ENCODE measurements around the gene PARP4. TPM values are rescaled to one million over a fixed set of nuclear protein-coding genes. Genes with fewer than 3 reads are reported as not detected.
A peak's percentile ranks its signal among the peaks of the same experiment; 100 is the strongest.
"Not testable (repeated sequence)": the region's sequence is repeated elsewhere in the genome, so short reads cannot be mapped to it uniquely, and the experiment has no call there.

PARP4 gene
- total RNA-seq, 1 donor from 2014 or later, result 34.8 TPM

GRCh38 chr13:24495151-24495729, 17.3 kb downstream of the PARP4 start:
- Mint-ChIP-seq H3K4me3 (no peak overlapping the region), H3K4me1 (no peaks in the 10 kb centered on the region), H3K9me3 (no peaks in the 10 kb centered on the region), H3K27ac (no peak overlapping the region), H3K36me3 (ENCODE audit: low read depth) (peaks cover 68% of the 10 kb centered on the region), H3K27me3 (no peaks in the 10 kb centered on the region)
- no peak for DNase-seq
- intact Hi-C loops (cut with micrococcal nuclease), result no loop called here

DNA sequence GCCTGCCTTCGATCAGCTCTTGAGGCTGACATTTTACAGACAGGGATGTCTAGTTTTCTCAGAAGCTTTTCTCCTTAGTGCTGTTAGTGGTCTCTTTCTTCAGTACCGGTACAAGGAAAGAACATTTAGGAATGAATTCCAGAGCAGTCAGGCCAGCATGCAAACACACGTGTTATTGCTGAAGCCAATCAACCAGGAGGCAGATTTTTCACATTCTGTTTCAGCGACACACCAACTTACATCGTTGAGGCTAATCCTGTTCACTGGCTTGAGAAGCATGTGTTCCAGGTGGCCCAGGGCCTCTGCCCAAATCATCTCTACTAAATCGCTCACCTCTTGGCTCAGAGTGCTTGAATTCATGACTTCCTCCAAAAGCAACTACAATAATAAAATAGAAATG, 19.2 kb downstream of the PARP4 start:
- H3K4me1 Mint-ChIP-seq, result no peaks in the 10 kb centered on the region
- H3K4me3 Mint-ChIP-seq, result no peak overlapping the region
- no peak for DNase-seq
- no peak overlapping the region for H3K27ac Mint-ChIP-seq
- intact Hi-C loops (cut with micrococcal nuclease), result no loop called here
- no peaks in the 10 kb centered on the region for H3K9me3 Mint-ChIP-seq
- H3K36me3 Mint-ChIP-seq (ENCODE audit: low read depth), result peaks cover 78% of the 10 kb centered on the region
- H3K27me3 Mint-ChIP-seq, result no peaks in the 10 kb centered on the region

DNA sequence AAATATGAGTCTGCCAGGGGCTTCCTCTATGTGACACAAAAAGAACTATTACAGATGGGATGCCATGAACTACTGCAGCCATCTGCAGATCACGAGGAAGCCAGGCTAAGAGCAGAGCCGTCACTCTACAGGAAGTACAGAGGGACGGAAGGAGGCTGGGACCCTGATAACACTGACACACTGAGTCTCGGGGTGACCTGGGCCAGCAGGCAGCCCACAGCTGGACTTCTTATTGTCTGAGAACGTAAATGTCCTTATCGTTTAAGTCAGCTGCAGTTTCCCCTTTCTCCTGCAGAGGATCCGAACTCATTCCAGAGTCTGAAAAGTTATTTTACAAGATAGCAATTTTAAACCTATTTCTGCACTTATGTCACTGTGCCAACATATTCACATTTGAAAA, 20.7 kb downstream of the PARP4 start:
- peaks cover 4% of the 10 kb centered on the region for H3K9me3 Mint-ChIP-seq
- peaks cover 76% of the 10 kb centered on the region for H3K36me3 Mint-ChIP-seq (ENCODE audit: low read depth)
- H3K4me3 Mint-ChIP-seq, result no peak overlapping the region
- H3K27ac Mint-ChIP-seq, result no peak overlapping the region
- H3K27me3 Mint-ChIP-seq, result no peaks in the 10 kb centered on the region
- DNase-seq, result no peak
- no peaks in the 10 kb centered on the region for H3K4me1 Mint-ChIP-seq
- intact Hi-C loops (cut with micrococcal nuclease), result no loop called here

DNA sequence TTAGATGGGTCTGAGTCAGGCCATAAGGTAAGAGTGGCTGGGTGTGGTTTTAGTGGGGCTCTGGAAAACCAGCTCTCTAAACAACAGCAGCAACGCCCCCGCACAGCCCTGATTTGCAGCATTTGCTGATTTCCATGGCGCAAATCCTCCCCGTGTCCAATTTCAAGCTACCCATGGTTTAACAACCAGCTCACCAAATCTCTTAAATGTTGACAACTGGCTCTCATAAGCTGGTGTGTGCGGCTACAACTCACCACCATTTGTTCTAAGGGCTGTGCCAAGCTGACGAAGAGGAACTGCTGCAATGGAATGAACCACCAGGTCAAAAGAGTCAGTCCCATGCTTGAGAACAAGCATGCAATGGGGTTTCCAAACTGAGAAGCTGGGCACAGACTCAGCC, 22.9 kb downstream of the PARP4 start:
- Mint-ChIP-seq H3K27ac (no peak overlapping the region), H3K4me1 (no peaks in the 10 kb centered on the region), H3K27me3 (no peaks in the 10 kb centered on the region), H3K9me3 (peaks cover 4% of the 10 kb centered on the region), H3K36me3 (ENCODE audit: low read depth) (peaks cover 66% of the 10 kb centered on the region), H3K4me3 (no peak overlapping the region)
- no peak for DNase-seq
- intact Hi-C loops (cut with micrococcal nuclease), result no loop called here

DNA sequence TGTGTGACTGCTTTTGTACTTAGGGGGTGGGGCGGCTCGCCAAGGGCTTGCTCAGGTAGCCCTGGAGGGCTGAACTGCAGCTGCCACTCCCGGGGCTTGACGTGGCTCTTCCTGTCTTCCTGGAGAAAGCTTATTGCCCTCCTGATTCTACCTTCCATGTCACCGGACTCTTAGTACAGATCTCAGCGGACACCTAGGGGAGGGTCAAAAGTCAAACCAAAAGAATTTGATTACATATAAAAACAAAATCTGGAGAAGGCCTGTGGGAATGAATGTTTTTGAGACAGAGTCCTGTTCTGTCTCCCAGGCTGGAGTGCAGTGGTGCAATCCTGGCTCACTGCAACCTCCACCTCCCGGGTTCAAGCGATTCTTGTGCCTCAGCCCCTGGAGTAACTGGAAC, 24.5 kb downstream of the PARP4 start:
- H3K27ac Mint-ChIP-seq; H3K27me3 Mint-ChIP-seq; H3K4me1 Mint-ChIP-seq; DNase-seq; intact Hi-C loops (cut with micrococcal nuclease); H3K9me3 Mint-ChIP-seq; H3K4me3 Mint-ChIP-seq: not testable (repeated sequence)
- H3K36me3 Mint-ChIP-seq (ENCODE audit: low read depth), result peaks cover 65% of the 10 kb centered on the region

DNA sequence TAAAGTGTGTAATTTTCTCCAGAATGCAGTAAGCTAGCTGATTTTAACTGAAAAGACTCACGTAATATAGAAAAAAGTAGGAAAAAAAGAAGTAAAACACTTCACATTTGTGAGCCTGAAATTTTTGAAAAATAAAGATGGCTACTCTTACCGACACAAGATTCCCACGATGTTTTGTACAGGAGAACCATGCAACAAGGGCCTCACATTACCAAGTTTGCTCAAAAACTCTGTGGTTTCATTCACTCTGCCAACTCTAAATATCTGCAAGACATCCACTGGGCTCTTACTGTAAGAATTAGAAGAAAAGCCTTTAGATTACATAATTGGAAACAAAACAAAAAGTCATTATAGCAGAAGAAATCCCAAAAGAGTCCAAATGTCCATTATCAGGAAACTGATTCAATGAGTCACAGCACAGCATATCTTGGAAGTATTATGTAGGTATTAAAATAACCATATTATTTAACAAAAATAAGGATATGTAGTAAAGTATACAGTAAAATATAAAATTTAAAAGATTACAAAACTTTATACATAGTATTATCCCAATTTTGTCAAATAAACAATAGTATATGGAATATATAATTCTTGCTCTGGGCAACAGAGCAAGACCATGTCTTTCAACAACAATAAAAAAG, 26.4 kb downstream of the PARP4 start:
- H3K4me3 Mint-ChIP-seq; H3K27ac Mint-ChIP-seq; H3K27me3 Mint-ChIP-seq; intact Hi-C loops (cut with micrococcal nuclease); DNase-seq; H3K9me3 Mint-ChIP-seq; H3K4me1 Mint-ChIP-seq: not testable (repeated sequence)
- peaks cover 66% of the 10 kb centered on the region for H3K36me3 Mint-ChIP-seq (ENCODE audit: low read depth)

DNA sequence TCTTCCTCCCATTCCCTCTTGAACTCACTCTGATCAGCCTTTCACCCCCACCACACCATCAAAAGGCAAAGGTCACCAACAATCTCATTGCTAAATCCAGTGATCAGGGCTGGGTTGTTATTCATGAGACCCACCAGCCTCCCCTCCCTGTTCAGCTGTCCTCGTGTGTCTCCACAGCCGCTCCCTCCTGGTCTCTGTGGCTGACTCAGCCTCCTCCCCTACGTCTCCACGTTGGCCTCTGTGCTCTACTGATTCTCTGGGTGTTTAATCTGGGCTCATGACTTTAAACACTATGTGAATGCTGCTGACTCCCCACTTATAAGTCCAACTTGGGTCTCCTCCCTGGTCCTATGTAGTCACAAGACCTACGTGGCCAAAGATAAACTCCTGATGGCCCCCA, 38.9 kb downstream of the PARP4 start:
- H3K27me3 Mint-ChIP-seq, result no peaks in the 10 kb centered on the region
- intact Hi-C loops (cut with micrococcal nuclease), result no loop called here
- H3K4me3 Mint-ChIP-seq, result no peak overlapping the region
- H3K27ac Mint-ChIP-seq, result no peak overlapping the region
- no peaks in the 10 kb centered on the region for H3K4me1 Mint-ChIP-seq
- no peak for DNase-seq
- no peaks in the 10 kb centered on the region for H3K9me3 Mint-ChIP-seq
- H3K36me3 Mint-ChIP-seq (ENCODE audit: low read depth), result peaks cover 67% of the 10 kb centered on the region

DNA sequence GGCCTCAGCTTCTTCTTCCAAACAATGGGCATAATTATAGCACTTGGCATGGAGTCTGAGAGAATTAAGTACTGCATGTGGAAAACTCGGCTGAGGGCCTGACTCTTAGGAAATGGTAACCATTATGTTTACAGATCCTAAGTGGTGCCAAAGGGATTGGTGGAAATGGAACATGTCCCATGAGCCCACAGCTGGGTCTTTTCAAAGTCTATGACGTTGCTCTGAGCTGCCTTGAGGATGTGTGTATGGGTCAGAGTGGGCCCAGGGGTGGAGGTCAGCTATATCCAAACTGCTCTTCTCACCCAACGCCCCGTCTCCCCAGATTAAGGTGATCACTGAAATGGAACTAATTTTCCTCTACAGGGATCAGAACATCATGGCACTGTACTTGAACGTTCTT, 40.4 kb downstream of the PARP4 start:
- H3K9me3 Mint-ChIP-seq; intact Hi-C loops (cut with micrococcal nuclease); H3K27me3 Mint-ChIP-seq; DNase-seq; H3K4me3 Mint-ChIP-seq; H3K4me1 Mint-ChIP-seq; H3K27ac Mint-ChIP-seq: not testable (repeated sequence)
- H3K36me3 Mint-ChIP-seq (ENCODE audit: low read depth), result peaks cover 76% of the 10 kb centered on the region

- Mint-ChIP-seq H3K27ac (no peak overlapping the region), H3K4me3 (no peak overlapping the region), H3K4me1 (peaks cover 28% of the 10 kb centered on the region), H3K27me3 (no peaks in the 10 kb centered on the region), H3K9me3 (no peaks in the 10 kb centered on the region), H3K36me3 (ENCODE audit: low read depth) (peaks cover 67% of the 10 kb centered on the region)
- DNase-seq, result no peak
- intact Hi-C loops (cut with micrococcal nuclease), result no loop called here
Measured at GRCh38 chr13:24463078-24463477, 49.5 kb downstream of the PARP4 start.

DNA sequence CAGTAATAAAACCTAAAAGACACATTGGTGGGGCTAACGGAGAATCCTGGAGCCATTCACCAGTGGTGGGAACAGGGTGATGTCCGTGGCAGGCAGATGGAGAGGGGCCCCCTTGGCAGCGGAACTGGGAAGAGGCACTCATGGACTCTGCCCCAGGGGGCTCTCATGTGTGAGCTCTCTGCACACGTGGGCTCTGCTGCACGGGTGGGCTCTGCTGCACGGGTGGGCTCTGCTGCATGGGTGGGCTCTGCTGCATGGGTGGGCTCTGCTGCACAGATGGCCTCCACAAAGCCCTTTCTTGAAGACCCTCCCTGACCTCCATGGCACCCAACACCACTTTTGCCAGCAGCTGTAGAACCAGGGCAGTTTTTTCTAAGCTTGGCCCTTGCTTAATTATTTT, 52.3 kb downstream of the PARP4 start:
- peaks cover 28% of the 10 kb centered on the region for H3K4me1 Mint-ChIP-seq
- no peak for DNase-seq
- H3K27me3 Mint-ChIP-seq, result no peaks in the 10 kb centered on the region
- peaks cover 64% of the 10 kb centered on the region for H3K36me3 Mint-ChIP-seq (ENCODE audit: low read depth)
- H3K27ac Mint-ChIP-seq, result no peak overlapping the region
- H3K9me3 Mint-ChIP-seq, result no peaks in the 10 kb centered on the region
- H3K4me3 Mint-ChIP-seq, result no peak overlapping the region
- intact Hi-C loops (cut with micrococcal nuclease), result no loop called here

GRCh38 chr13:24459726-24460125, 52.9 kb downstream of the PARP4 start:
- Mint-ChIP-seq H3K9me3 (no peaks in the 10 kb centered on the region), H3K4me3 (no peak overlapping the region), H3K36me3 (ENCODE audit: low read depth) (peaks cover 62% of the 10 kb centered on the region), H3K4me1 (peaks cover 28% of the 10 kb centered on the region), H3K27me3 (no peaks in the 10 kb centered on the region), H3K27ac (no peak overlapping the region)
- intact Hi-C loops (cut with micrococcal nuclease), result loop anchor here (1.0 kb wide), 1 partner anchor 53 kb away; the partner anchor contains the start of gene PARP4
- DNase-seq, result no peak

DNA sequence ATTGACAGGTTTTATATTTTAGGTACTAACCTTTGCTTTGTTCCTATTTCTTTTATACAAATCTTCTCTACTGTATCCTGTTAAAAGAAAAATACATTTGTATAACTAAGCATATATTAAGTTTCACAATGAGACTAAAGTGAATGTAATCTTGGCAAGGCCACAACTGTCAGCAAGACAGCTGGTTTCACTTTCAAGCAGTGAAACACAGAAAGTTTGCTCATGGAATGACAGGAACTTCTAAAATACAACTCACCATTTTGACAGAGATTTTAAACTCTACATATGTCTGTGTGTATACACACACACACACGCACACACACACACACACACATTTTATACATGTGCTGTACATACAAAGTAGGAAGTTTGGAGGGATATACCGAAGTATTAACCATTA, 53.3 kb downstream of the PARP4 start:
- peak; percentile 68 for DNase-seq
- H3K9me3 Mint-ChIP-seq, result no peaks in the 10 kb centered on the region
- no peak overlapping the region for H3K4me3 Mint-ChIP-seq
- H3K27me3 Mint-ChIP-seq, result no peaks in the 10 kb centered on the region
- H3K4me1 Mint-ChIP-seq, result peaks cover 28% of the 10 kb centered on the region
- peak overlapping the region; percentile 77 for H3K27ac Mint-ChIP-seq
- H3K36me3 Mint-ChIP-seq (ENCODE audit: low read depth), result peaks cover 62% of the 10 kb centered on the region
- intact Hi-C loops (cut with micrococcal nuclease), result loop anchor here (1.0 kb wide), 1 partner anchor 53 kb away; the partner anchor contains the start of gene PARP4

- Mint-ChIP-seq H3K4me3 (no peak overlapping the region), H3K9me3 (no peaks in the 10 kb centered on the region), H3K27ac (no peak overlapping the region), H3K4me1 (peaks cover 23% of the 10 kb centered on the region), H3K27me3 (no peaks in the 10 kb centered on the region), H3K36me3 (ENCODE audit: low read depth) (peaks cover 58% of the 10 kb centered on the region)
- no peak for DNase-seq
- intact Hi-C loops (cut with micrococcal nuclease), result loop anchor here (1.0 kb wide), 1 partner anchor 54 kb away; the partner anchor contains the start of gene PARP4
Measured at GRCh38 chr13:24458736-24459135, 53.8 kb downstream of the PARP4 start.

- Mint-ChIP-seq H3K27ac (no peak overlapping the region), H3K36me3 (ENCODE audit: low read depth) (peaks cover 51% of the 10 kb centered on the region), H3K27me3 (no peaks in the 10 kb centered on the region), H3K4me3 (no peak overlapping the region), H3K4me1 (peaks cover 12% of the 10 kb centered on the region), H3K9me3 (no peaks in the 10 kb centered on the region)
- intact Hi-C loops (cut with micrococcal nuclease), result no loop called here
- DNase-seq, result no peak
Measured at GRCh38 chr13:24456396-24456795, 56.2 kb downstream of the PARP4 start.

GRCh38 chr13:24454056-24454455, 58.5 kb downstream of the PARP4 start:
- DNase-seq, result no peak
- no peak overlapping the region for H3K4me3 Mint-ChIP-seq
- no peaks in the 10 kb centered on the region for H3K9me3 Mint-ChIP-seq
- intact Hi-C loops (cut with micrococcal nuclease), result no loop called here
- peaks cover 50% of the 10 kb centered on the region for H3K36me3 Mint-ChIP-seq (ENCODE audit: low read depth)
- no peak overlapping the region for H3K27ac Mint-ChIP-seq
- H3K27me3 Mint-ChIP-seq, result no peaks in the 10 kb centered on the region
- H3K4me1 Mint-ChIP-seq, result peaks cover 2% of the 10 kb centered on the region

All from activated CD4-positive, alpha-beta T cell treated with anti-CD3 and anti-CD28 coated beads, Interleukin-2, amount 10 ng/mL, durations not matched to agents 24 days and 14 days (primary cell).